Measurements from ENCODE around the gene NUCB1.

NUCB1 gene

DNA sequence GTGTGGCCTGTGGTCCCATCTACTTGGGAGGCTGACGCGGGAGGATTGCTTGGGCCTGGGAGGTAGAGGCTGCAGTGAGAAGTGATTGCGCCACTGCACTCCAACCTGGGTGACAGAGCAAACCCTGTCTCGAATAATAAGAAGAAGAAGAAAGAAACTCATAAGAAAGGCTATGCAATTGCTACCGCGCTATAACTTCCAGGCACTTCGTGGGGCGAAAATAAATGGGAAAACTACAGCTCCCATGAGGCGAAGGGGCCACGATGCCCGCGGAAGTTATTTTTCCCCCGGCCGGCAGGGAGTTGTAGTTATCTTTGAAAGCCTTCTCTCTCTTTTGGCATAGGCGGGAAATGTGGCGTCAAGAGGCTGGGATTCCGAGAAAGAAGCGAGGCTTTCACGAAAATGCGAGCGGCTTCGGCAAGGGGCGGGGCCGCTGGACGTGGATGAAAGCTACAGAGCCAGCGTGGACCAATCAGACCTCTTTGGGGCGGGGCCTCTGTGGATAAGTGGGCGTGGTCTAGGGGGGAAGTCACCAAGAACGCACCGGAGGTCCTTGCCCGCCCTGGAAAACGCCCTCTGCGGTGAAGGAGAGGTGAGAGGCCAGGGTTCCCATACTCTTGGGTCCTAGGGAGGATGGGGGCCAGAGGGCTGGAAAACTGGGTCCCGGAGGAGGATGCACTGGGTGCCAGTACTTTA lies at the start of gene NUCB1:
Gene NUCB1, plus strand, starts transcription at position 532 of the 696 bp plus-strand sequence. CDS start 485 bp downstream, outside the sequence.
- Histone ChIP-seq H3K9me3 (ENCODE audit: control insufficient read depth, insufficient read depth, low read length) (no peaks in the 10 kb centered on the region), H3K4me3 (ENCODE audit: low read depth, low read length) (peak within 1 kb of the TSS; percentile 94), H3K4me1 (ENCODE audit: control insufficient read depth, insufficient read depth, low read length) (no peaks in the 10 kb centered on the region), H3K9ac (ENCODE audit: low read depth, low read length) (peak within 1 kb of the TSS; percentile 76), H3K27me3 (ENCODE audit: control insufficient read depth, insufficient read depth, low read length) (no peaks in the 10 kb centered on the region), H3K36me3 (ENCODE audit: control insufficient read depth, insufficient read depth, low read length) (peaks cover 6% of the 10 kb centered on the region)

DNA sequence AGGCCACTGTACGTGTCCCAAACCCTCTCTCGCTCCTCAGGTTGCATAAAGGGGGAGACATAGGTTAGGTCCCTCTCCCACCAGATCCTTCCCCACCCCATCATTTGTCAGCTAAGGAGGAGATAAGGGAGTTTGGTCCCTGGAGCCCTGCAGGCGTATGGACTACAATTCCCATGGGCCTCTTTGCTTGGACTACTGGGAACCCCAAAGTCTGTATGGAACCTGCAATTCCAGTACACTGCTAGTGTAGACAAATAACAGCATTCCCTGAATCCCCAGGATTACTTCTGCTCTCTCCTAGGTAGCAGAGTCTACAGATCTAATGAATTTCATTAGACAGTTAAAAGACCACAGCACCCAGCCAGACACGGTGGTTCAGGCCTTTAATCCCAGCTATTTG lies 47.8 kb upstream of the NUCB1 start:
- Histone ChIP-seq H3K27me3 (ENCODE audit: control insufficient read depth, insufficient read depth, low read length) (no peaks in the 10 kb centered on the region), H3K4me1 (ENCODE audit: control insufficient read depth, insufficient read depth, low read length) (no peaks in the 10 kb centered on the region), H3K9ac (ENCODE audit: low read depth, low read length) (no peak overlapping the region), H3K36me3 (ENCODE audit: control insufficient read depth, insufficient read depth, low read length) (peaks cover 4% of the 10 kb centered on the region), H3K9me3 (ENCODE audit: control insufficient read depth, insufficient read depth, low read length) (no peaks in the 10 kb centered on the region), H3K4me3 (ENCODE audit: low read depth, low read length) (no peak overlapping the region)

DNA sequence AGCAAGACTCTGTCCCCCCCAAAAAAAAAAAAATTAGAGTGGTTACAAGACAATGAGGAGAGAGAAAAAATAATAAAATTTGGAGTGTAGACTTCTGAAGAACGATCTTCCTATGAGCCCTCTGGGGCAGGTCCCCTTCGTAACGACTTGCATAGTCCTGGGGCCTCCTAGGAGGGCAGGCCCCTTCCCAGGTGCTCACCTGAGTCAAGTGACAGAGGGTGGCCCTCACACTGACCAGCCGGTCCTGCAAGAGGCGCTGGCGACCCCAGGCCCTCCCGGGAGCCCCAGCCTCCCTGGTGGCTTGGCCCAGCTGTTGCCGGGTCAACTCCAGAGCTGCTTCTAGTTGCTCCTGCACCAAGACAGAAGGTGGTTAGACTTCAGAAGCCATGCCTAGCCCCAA lies 46.6 kb upstream of the NUCB1 start:
- H3K36me3 ChIP-seq (ENCODE audit: control insufficient read depth, insufficient read depth, low read length) = peaks cover 4% of the 10 kb centered on the region
- H3K4me3 ChIP-seq (ENCODE audit: low read depth, low read length) = no peak overlapping the region
- H3K9ac ChIP-seq (ENCODE audit: low read depth, low read length) = no peak overlapping the region
- H3K4me1 ChIP-seq (ENCODE audit: control insufficient read depth, insufficient read depth, low read length) = no peaks in the 10 kb centered on the region
- H3K27me3 ChIP-seq (ENCODE audit: control insufficient read depth, insufficient read depth, low read length) = no peaks in the 10 kb centered on the region
- no peaks in the 10 kb centered on the region for H3K9me3 ChIP-seq (ENCODE audit: control insufficient read depth, insufficient read depth, low read length)

DNA sequence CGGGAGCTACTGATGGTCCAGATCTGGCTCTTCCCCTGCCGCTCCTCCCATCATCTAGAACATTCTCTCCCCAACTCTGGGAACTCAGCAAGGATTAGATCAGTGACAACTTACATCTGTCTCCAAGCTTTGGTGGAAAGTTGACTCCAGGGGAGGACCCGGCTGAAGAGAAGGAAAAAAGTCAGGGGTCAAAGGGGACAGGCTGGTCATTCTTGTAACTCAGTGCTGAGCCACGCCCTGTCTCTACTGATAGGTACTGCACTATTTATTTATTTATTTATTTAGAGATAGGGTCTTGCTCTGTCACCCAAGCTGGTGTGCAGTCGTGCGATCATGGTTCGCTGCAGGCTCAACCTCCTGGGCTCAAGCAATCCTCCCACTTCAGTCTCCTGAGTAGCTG lies 46.0 kb upstream of the NUCB1 start:
- H3K27me3 ChIP-seq (ENCODE audit: control insufficient read depth, insufficient read depth, low read length) = no peaks in the 10 kb centered on the region
- H3K9ac ChIP-seq (ENCODE audit: low read depth, low read length) = no peak overlapping the region
- H3K4me1 ChIP-seq (ENCODE audit: control insufficient read depth, insufficient read depth, low read length) = no peaks in the 10 kb centered on the region
- peaks cover 4% of the 10 kb centered on the region for H3K36me3 ChIP-seq (ENCODE audit: control insufficient read depth, insufficient read depth, low read length)
- H3K9me3 ChIP-seq (ENCODE audit: control insufficient read depth, insufficient read depth, low read length) = no peaks in the 10 kb centered on the region
- H3K4me3 ChIP-seq (ENCODE audit: low read depth, low read length) = no peak overlapping the region

DNA sequence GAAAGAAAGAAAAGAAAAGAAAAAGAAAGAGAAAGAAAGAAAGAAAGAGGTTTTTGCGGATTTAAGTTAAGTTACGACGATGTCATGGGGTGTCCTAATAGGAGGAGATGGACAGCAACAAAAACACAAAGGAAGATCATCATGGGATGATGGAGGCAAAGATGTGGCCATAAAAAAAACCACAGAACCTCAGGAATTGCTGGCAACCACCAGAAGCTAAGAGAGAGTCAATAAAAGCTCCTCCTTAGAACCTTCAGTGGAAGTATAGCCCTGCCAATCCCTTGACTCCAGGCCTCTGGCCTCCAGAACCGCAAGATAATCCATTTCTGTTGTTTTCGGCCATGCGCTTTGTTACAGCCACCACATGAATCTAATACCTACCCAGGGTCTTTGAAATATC lies 43.2 kb upstream of the NUCB1 start:
- H3K4me1 ChIP-seq (ENCODE audit: control insufficient read depth, insufficient read depth, low read length) = no peaks in the 10 kb centered on the region
- no peak overlapping the region for H3K9ac ChIP-seq (ENCODE audit: low read depth, low read length)
- no peak overlapping the region for H3K4me3 ChIP-seq (ENCODE audit: low read depth, low read length)
- H3K27me3 ChIP-seq (ENCODE audit: control insufficient read depth, insufficient read depth, low read length) = no peaks in the 10 kb centered on the region
- peaks cover 4% of the 10 kb centered on the region for H3K36me3 ChIP-seq (ENCODE audit: control insufficient read depth, insufficient read depth, low read length)
- H3K9me3 ChIP-seq (ENCODE audit: control insufficient read depth, insufficient read depth, low read length) = no peaks in the 10 kb centered on the region

DNA sequence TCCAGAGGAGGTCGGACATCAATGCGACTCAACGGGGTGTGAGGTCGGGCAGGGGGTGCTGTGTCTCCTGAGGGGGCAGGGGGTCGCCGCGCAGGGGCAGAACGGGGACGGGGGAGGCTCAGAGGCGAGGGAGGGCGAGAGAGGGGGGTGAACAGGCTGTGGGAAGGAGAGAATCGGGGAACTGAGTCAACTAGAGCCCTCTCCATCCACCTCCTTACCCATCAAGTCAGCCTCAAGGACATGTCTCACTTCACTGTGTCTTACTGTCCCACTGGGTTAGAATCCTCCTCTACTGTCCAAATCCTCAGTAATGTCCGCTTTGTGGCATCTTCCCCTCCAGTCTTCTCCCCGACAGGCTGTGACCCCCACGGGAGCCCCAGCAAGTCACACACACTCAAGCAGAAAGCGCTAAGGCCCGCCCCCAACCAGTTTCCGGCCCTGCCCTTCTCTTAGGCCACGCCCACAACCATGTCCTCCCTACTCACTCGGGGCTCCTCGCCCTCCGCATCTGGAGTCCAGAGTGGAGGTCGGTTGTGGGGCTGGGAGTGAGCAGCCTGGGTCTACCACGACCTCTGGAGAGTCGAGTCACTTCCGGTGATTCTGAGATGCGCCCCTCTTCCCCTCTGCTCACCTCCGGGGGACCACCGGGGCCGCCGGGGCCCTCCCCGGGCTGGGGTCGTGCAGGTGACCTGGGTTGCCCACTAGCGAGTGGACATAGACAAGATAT lies 41.0 kb upstream of the NUCB1 start:
- no peaks in the 10 kb centered on the region for H3K9me3 ChIP-seq (ENCODE audit: control insufficient read depth, insufficient read depth, low read length)
- no peak overlapping the region for H3K9ac ChIP-seq (ENCODE audit: low read depth, low read length)
- peak overlapping the region; percentile 14 for H3K4me3 ChIP-seq (ENCODE audit: low read depth, low read length)

DNA sequence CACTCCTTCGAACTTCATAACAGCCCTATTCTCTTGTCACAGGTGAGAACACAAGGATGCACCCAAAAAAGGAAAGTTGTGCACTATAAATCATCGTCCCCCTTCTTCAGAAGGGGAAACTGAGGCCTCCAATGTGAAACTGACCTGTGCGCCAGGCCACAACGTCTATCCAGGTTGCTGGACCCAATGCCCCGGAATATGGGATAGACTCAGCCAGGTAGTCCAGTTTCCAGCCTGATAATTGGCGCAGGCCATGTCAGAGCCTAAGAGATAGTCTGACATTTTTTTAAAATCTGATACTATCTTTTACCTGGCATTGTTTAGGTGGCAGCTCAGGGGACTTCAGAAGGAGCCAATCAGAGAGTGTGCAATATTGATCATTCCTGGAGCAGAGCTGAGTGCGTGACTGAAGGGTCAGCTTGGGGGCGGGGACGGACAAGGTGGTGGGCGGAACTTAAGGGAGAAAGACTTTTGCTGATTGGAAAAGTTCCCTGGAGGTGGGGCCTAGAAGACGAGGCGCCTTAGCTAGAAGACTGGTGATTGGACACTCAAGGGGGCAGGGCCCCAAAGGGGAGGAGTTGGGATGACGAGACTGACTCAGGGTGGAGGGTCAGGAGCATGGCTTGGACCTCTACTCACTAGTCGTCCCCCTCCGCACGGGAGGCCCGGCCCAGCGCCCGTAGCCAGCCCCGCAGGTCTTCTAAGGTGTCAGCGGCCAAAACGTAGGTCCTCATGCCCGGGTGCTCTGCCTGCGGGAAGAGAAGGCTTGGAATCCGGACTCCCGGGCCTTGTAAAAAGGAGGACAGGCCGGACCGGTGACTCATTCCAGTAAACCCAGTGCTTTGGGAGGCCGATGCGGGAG lies 40.2 kb upstream of the NUCB1 start:
- no peak overlapping the region for H3K4me3 ChIP-seq (ENCODE audit: low read depth, low read length)
- no peaks in the 10 kb centered on the region for H3K27me3 ChIP-seq (ENCODE audit: control insufficient read depth, insufficient read depth, low read length)
- no peaks in the 10 kb centered on the region for H3K36me3 ChIP-seq (ENCODE audit: control insufficient read depth, insufficient read depth, low read length)
- H3K4me1 ChIP-seq (ENCODE audit: control insufficient read depth, insufficient read depth, low read length) = no peaks in the 10 kb centered on the region
- H3K9me3 ChIP-seq (ENCODE audit: control insufficient read depth, insufficient read depth, low read length) = no peaks in the 10 kb centered on the region
- H3K9ac ChIP-seq (ENCODE audit: low read depth, low read length) = no peak overlapping the region

More for the DNA sequence above, 41.0 kb upstream of the NUCB1 start:
- Histone ChIP-seq H3K4me1 (ENCODE audit: control insufficient read depth, insufficient read depth, low read length) (no peaks in the 10 kb centered on the region), H3K36me3 (ENCODE audit: control insufficient read depth, insufficient read depth, low read length) (no peaks in the 10 kb centered on the region), H3K27me3 (ENCODE audit: control insufficient read depth, insufficient read depth, low read length) (no peaks in the 10 kb centered on the region)

DNA sequence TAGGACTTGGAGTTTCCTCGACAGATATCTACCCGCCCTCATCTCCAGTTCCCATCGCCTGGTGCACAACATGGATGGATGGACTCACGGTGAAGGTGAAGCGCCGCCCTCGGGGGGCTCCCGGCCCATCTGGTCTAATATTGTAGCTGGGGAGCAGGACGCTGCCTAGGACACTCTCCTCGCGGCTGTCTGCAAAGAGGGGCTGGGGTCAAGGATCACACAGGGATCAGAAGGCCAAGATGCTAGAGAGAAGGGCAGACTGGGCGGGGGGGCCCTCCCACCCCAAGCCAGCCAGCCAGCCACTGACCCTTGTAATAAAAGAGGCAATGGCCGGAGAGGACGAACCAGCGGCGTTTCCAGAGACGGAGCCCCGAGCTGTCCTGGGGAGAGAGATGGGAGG lies 38.8 kb upstream of the NUCB1 start:
- Histone ChIP-seq H3K4me1 (ENCODE audit: control insufficient read depth, insufficient read depth, low read length) (no peaks in the 10 kb centered on the region), H3K9me3 (ENCODE audit: control insufficient read depth, insufficient read depth, low read length) (no peaks in the 10 kb centered on the region), H3K9ac (ENCODE audit: low read depth, low read length) (no peak overlapping the region), H3K36me3 (ENCODE audit: control insufficient read depth, insufficient read depth, low read length) (no peaks in the 10 kb centered on the region), H3K27me3 (ENCODE audit: control insufficient read depth, insufficient read depth, low read length) (no peaks in the 10 kb centered on the region), H3K4me3 (ENCODE audit: low read depth, low read length) (no peak overlapping the region)

DNA sequence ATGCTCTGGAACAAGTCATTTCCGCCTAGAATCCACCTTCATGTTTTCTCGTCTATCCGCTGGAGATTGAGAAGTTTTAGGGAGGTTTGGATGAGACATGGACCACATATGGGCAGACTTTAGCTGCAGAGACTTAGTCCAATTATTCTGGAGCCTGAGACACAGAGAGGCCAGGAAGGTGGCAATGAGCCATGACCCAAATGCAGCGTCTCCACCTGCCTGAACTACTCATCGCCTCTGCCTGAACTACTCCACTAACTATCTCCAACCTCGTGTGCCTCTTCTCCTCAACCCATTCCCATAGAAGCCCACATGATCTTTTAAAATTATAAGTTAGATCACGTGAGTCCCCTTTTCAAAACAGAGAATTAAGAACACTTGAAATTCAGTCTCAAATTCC lies 37.3 kb upstream of the NUCB1 start:
- no peak overlapping the region for H3K4me3 ChIP-seq (ENCODE audit: low read depth, low read length)
- H3K4me1 ChIP-seq (ENCODE audit: control insufficient read depth, insufficient read depth, low read length) = peaks cover 2% of the 10 kb centered on the region
- H3K9ac ChIP-seq (ENCODE audit: low read depth, low read length) = no peak overlapping the region
- H3K27me3 ChIP-seq (ENCODE audit: control insufficient read depth, insufficient read depth, low read length) = no peaks in the 10 kb centered on the region
- no peaks in the 10 kb centered on the region for H3K36me3 ChIP-seq (ENCODE audit: control insufficient read depth, insufficient read depth, low read length)
- H3K9me3 ChIP-seq (ENCODE audit: control insufficient read depth, insufficient read depth, low read length) = no peaks in the 10 kb centered on the region

DNA sequence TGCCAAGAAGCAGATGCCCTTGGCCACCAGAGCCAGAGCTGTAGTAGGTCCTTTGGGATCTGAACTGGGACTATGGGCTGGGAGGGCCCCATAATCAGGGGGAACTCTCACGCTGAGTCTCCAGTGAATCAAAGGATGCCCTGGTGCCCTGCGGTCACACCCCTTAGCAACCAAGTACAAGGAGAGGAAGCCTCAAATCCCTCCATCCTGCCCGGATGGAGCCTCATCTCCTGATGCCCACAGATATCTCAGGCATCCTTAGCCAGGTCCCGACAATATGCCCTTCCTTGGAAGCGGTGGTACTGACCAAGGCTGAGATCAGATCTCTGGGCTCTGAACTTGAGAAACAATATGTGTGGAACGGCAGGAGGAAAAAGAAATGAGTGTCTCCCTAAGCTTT lies 33.4 kb upstream of the NUCB1 start:
- Histone ChIP-seq H3K9me3 (ENCODE audit: control insufficient read depth, insufficient read depth, low read length) (no peaks in the 10 kb centered on the region), H3K36me3 (ENCODE audit: control insufficient read depth, insufficient read depth, low read length) (no peaks in the 10 kb centered on the region), H3K27me3 (ENCODE audit: control insufficient read depth, insufficient read depth, low read length) (no peaks in the 10 kb centered on the region), H3K4me3 (ENCODE audit: low read depth, low read length) (no peak overlapping the region), H3K9ac (ENCODE audit: low read depth, low read length) (no peak overlapping the region), H3K4me1 (ENCODE audit: control insufficient read depth, insufficient read depth, low read length) (peaks cover 7% of the 10 kb centered on the region)

DNA sequence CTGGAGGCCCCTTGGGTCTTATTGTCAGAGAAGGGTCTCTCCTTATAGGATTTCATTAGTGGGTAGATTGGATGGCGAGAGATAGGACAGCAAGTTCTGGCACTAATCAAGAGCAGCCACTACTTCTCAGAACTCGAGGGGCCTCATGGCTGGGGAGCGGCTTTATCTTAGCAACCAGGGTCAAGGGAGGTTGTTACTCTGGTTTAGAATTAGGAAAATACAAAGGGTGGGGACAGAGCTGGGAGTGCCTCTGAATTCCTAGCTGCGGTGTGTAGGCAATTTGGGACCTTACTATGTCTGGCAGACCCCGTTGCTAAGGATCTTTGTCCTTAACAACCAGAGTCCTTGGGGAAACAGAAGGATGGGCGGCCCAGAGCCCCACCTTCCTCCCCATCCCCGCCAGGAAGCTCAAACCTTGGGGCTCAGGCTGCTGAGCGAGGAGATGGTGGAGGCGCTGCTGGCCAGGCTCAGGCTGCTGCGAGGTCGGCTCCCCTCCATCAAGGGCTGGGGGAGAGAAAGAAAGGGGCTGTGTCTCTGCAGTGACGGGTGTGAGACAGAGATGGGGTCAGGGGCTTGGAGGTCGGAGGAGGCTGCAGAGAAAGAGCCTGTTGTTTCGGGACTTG lies 32.9 kb upstream of the NUCB1 start:
- Histone ChIP-seq H3K9ac (ENCODE audit: low read depth, low read length) (peak overlapping the region; percentile 47), H3K4me1 (ENCODE audit: control insufficient read depth, insufficient read depth, low read length) (peaks cover 7% of the 10 kb centered on the region), H3K27me3 (ENCODE audit: control insufficient read depth, insufficient read depth, low read length) (no peaks in the 10 kb centered on the region), H3K4me3 (ENCODE audit: low read depth, low read length) (no peak overlapping the region), H3K9me3 (ENCODE audit: control insufficient read depth, insufficient read depth, low read length) (no peaks in the 10 kb centered on the region), H3K36me3 (ENCODE audit: control insufficient read depth, insufficient read depth, low read length) (no peaks in the 10 kb centered on the region)
